Stimulated activated CD8-positive, alpha-beta memory T cell treated with anti-CD3 and anti-CD28 coated beads, Interleukin-15, amount 100 ng/mL, for 48 hours (primary cell): Measurements from ENCODE around the gene REV3L.

Experiments used
- DNase-seq, 2 donors: peaks; one replicate each; pipeline ENCODE4 v3.0.0-alpha.2; 2020; ENCODE audit warnings: low read depth in 2 of 2

Gene REV3L

GRCh38 chr6:111471533-111471932, 11.5 kb downstream of the REV3L start:
- DNase-seq, result no peak

- DNase-seq, result no peak
Measured at GRCh38 chr6:111470991-111471390, 12.0 kb downstream of the REV3L start.

DNA sequence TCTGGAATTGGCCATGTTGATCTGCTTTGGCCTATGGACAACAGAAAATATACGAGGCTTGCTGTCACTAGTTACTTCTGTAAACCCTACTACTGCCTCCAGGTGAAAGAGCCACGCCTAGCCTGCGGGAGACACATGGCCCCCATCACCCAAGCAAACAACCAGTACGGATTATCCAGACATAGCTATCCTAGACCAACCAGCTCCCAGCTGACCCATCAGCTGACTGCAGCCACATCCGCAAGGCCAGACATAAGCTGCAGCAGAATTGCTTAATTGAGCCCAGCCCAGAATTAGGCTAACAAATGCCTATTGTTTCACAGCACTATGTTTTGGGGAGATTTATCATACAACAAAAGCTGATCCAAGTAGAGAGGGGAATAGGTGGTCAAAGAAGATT, 13.5 kb downstream of the REV3L start:
- DNase-seq, result no peak

GRCh38 chr6:111468329-111469012, 14.5 kb downstream of the REV3L start:
- peak; percentile 22 to 29 for DNase-seq

DNA sequence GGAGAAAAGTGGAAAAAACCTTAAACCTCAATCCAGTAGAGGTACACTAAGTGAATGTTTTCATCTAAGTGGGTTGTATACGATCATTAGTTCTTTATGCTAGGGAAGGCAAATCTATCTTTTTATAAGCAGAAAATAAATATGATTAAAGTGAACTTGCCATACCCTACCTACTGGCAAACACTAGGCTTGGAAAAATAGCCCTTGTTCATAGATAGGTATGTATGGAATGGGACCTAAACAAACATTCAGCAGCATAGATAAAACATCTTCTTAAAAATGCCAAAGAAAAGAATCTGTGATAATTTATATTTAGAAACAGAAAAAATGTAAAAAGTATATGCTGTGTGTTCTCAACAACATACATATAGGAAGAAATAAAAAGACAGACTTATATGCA, 18.8 kb downstream of the REV3L start:
- DNase-seq, result no peak

- DNase-seq, result no peak
Measured at GRCh38 chr6:111462770-111463391, 20.1 kb downstream of the REV3L start.

DNA sequence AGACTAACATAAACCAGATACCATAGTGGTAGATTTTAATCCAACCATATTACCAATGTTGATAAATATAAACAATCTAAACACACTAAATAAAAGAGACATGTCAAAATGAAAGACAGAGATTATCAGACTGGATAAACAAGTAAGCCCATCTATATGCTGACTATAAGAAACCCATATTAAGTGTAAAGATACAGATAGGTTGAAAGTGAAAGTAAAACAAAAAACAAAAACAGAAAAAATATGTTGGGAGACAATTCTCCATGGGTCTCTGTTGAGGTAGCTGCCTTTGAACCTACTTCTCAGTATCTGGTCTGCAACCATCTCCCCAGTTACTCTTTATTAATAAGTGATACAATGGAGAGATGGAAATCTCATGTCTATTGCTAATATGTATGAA, 21.2 kb downstream of the REV3L start:
- DNase-seq, result no peak

DNA sequence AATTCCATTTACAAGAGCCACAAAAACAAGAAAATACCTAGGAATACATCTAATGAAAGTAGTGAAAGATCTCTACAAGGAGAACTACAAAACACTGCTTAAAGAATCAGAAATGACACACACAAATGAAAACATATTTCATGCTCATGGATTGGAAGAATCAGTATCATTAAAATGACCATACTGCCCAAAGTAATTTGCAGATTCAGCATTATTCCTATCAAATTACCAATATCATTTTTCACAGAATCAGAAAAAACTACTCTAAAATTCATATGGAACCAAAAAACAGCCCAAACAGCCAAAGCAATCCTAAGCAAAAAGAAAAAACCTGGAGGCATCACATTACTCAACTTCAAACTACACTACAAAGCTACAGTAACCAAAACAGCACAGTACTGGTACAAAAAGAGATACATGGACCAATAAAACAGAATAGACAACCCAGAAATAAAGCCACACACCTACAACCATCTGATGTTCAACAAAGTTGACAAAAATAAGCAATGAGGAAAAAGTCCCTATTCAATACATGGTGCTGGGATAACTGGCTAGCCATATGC, 24.3 kb downstream of the REV3L start:
- DNase-seq, result no peak

DNA sequence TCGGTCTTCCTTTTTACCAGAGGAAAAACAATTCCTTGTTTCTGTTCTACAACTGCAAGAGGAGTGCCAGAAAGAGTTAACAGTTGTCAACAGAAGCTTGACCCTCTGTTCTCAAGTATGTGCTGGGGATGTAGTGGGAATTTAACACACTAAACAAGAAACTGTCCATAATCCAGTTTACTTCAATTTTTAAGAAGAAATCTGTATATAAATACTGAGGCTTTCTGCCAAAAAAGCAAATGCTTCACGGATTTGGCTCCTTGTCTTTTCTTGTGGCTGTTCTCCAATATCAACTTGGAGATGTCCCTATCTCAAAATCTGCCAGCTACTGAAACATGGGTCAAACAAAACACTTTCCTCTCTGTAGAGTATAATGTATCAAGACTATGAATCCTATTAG, 26.8 kb downstream of the REV3L start:
- DNase-seq, result no peak

DNA sequence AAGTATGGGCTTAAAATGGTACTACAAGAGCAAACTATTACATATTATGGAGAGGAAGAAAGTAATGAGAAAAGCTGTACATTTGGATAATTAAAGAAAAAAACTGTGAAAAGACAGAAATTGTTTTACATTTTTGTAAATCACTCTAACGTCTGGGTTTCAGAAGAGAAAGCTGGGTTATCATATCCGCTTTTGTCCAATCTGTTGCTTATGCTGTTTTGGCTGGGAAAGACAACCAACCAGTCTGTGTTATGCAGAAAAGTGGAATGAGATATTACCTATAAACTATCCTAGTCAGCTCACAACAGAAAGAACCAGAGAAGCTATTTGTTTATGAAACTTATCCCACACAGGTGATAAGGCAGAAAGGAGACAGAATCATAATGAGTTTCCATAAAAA, 32.4 kb downstream of the REV3L start:
- DNase-seq, result no peak

GRCh38 chr6:111450087-111450486, 32.9 kb downstream of the REV3L start:
- DNase-seq, result no peak

GRCh38 chr6:111449129-111449528, 33.9 kb downstream of the REV3L start:
- DNase-seq, result no peak

DNA sequence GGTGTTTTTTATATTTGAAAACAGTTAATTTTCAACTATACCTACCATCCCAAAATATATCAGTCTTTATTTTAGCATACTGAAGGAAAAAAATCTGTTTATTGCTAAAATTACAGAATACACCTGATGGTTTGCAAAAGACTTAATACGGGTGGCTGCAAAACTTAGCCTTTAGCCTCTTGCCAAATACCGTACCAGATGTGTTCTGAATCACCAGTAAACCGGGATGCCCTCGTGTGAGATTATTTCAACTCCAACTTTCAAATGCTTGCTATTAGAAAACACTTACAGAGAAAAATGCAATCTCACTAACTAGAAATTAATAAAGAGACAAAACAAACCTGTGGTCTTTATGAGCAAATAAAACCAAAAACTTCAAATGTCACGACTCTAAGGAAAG, 36.0 kb downstream of the REV3L start:
- DNase-seq, result no peak

- no peak for DNase-seq
Measured at GRCh38 chr6:111445861-111446267, 37.2 kb downstream of the REV3L start.

- no peak for DNase-seq
Measured at GRCh38 chr6:111444794-111445193, 38.2 kb downstream of the REV3L start.

DNA sequence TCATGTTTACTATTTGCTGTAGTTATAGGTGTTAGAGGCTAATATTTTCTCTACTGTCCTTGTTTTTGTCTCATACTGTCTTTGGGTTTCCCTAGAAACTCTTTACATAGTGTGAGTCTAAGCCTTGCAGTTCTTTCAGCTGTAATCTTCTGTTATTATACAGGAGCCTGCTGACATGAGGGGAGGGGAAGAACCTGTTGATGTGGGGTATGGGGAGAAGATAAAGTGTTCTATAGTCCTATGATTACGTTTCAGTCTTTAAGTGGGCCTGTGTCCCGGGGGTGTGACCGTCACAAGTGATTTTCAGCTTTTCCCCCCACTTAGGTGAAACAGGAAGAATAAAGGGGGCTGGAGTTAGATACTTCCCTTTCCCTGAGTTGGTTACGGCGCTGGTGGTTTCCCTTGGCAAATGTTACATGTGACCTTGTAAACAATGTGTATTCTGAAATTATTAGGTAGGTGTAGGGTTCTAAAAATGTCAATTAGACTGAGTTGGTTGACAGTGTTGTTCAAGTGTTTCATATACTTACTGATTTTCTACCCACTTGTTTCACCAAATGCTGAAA, 41.3 kb downstream of the REV3L start:
- DNase-seq, result no peak

GRCh38 chr6:111439171-111439570, 43.8 kb downstream of the REV3L start:
- DNase-seq, result no peak

GRCh38 chr6:111437573-111437972, 45.4 kb downstream of the REV3L start:
- no peak for DNase-seq

DNA sequence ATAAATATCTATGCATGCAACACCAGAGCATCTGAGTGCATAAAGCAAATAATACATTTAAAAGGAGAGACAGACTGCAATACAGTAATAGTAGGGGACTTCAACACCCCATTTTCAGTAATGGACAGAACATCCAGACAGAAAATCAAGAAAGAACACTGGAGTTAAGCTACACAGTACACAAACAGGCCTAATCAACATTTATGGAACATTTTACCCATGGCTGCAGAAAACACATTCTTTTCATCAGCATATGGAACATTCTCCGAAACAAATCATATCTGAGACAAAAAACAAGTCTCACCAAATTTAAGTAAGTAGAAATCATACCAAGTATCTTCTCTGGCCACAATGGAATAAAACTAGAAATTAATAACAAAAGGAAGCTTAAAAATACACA, 50.5 kb downstream of the REV3L start:
- DNase-seq, result no peak

- DNase-seq, result no peak
Measured at GRCh38 chr6:111430605-111431376, 52.2 kb downstream of the REV3L start.

DNA sequence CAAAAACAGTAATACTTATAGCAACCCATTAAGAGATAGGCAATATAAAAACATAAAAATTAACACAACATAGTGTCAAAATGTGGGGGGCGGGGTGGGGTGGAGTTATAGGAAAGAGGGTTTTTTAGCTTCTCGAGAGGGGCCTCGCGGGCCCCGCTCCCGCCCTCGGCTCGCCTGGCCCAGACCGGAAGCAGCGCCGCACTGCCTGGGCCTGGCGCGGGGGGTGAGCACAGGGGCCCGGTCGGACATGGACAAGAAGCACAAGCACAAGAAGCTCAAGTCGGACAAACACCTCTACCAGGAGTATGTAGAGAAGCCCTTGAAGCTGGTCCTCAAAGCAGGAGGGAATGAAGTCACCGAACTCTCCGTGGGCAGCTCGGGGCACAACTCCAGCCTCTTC, 53.4 kb downstream of the REV3L start:
- DNase-seq, result no peak

- DNase-seq, result no peak
Measured at GRCh38 chr6:111428811-111429210, 54.2 kb downstream of the REV3L start.
